GM23338 (cell line): ENCODE results near the gene KCTD15. TPM values are rescaled to one million over a fixed set of nuclear protein-coding genes. Genes with fewer than 3 reads are reported as not detected.

Experiments
- ATAC-seq: fragments of 200-7000 bp; cut with Tn5 transposase; 3 replicates; pipeline ENCODE4 v1.9.1; 2020
- DNase-seq: peaks from one replicate; pipeline ENCODE4 v3.0.0-alpha.2; 2015; ENCODE audit warnings: low spot score
- H2AFZ ChIP-seq: fragments of 200-600 bp; sonication (generic); 2 replicates; pipeline ENCODE4 v1.8.0; 2016; ENCODE audit warnings: antibody characterized with exemption, mild to moderate bottlenecking, moderate library complexity
- H3F3A ChIP-seq: fragments of 200-600 bp; sonication (generic); replicated peaks from 2 replicates; pipeline ENCODE4 v1.8.0; 2017; ENCODE audit warnings: antibody characterized with exemption, mixed run types, low read depth
- H3K27ac ChIP-seq: fragments of 200-600 bp; sonication (generic); 2 replicates; pipeline ENCODE4 v1.6.1; 2016; ENCODE audit warnings: low read depth
- H3K27me3 ChIP-seq: fragments of 200-600 bp; sonication (generic); 2 replicates; pipeline ENCODE4 v1.8.0; 2016; ENCODE audit warnings: mild to moderate bottlenecking, mixed run types, moderate library complexity; ENCODE audit not compliant: insufficient read depth
- H3K36me3 ChIP-seq: fragments of 200-600 bp; sonication (generic); 2 replicates; pipeline ENCODE4 v1.8.0; 2016; ENCODE audit warnings: mild to moderate bottlenecking; ENCODE audit not compliant: insufficient read depth
- H3K4me1 ChIP-seq: fragments of 200-600 bp; sonication (generic); 2 replicates; pipeline ENCODE4 v1.8.0; 2016; ENCODE audit warnings: mild to moderate bottlenecking, moderate library complexity; ENCODE audit not compliant: insufficient read depth
- H3K4me2 ChIP-seq: fragments of 200-600 bp; sonication (generic); 2 replicates; pipeline ENCODE4 v1.7.1; 2017; ENCODE audit warnings: mixed run types
- H3K4me3 ChIP-seq: fragments of 200-600 bp; sonication (generic); 2 replicates; pipeline ENCODE4 v1.6.1; 2016; ENCODE audit warnings: mixed run types
- H3K79me2 ChIP-seq: fragments of 200-600 bp; sonication (generic); replicated peaks from 2 replicates; pipeline ENCODE4 v1.8.0; 2017; ENCODE audit warnings: mild to moderate bottlenecking; ENCODE audit not compliant: insufficient read depth
- H3K9me2 ChIP-seq: fragments of 200-600 bp; sonication (generic); 2 replicates; pipeline ENCODE4 v1.8.0; 2017; ENCODE audit not compliant: insufficient read depth
- H4K20me1 ChIP-seq: fragments of 200-600 bp; sonication (generic); replicated peaks from 2 replicates; pipeline ENCODE4 v1.8.0; 2017; ENCODE audit warnings: mild to moderate bottlenecking; ENCODE audit not compliant: insufficient read depth
- H3K27ac Mint-ChIP-seq: 2 replicates; pipeline ENCODE4 v1.8.0; 2020; ENCODE audit warnings: inconsistent platforms, mild to moderate bottlenecking, moderate library complexity, mixed read lengths
- H3K27me3 Mint-ChIP-seq: 3 replicates; pipeline ENCODE4 v1.8.0; 2022; ENCODE audit warnings: low read depth, mild to moderate bottlenecking, moderate library complexity, mixed read lengths, inconsistent platforms; ENCODE audit not compliant: insufficient read depth, poor library complexity
- H3K36me3 Mint-ChIP-seq: 3 replicates; pipeline ENCODE4 v1.8.0; 2021; ENCODE audit warnings: low read depth, mild to moderate bottlenecking, inconsistent platforms, moderate library complexity, mixed read lengths
- H3K4me1 Mint-ChIP-seq: 3 replicates; pipeline ENCODE4 v1.8.0; 2020; ENCODE audit warnings: mild to moderate bottlenecking, inconsistent platforms, mixed read lengths
- H3K4me3 Mint-ChIP-seq: 3 replicates; pipeline ENCODE4 v1.8.0; 2021; ENCODE audit warnings: moderate library complexity, mild to moderate bottlenecking, inconsistent platforms, mixed read lengths
- H3K9me3 Mint-ChIP-seq: 3 replicates; pipeline ENCODE4 v1.8.0; 2020; ENCODE audit warnings: moderate library complexity, mild to moderate bottlenecking, inconsistent platforms, mixed read lengths
- CREB1 ChIP-seq: fragments of 250-450 bp; sonication (Bioruptor Pico); IDR thresholded peaks from 2 replicates; pipeline ENCODE4 v1.5.0; 2020; ENCODE audit warnings: low read depth, mild to moderate bottlenecking, moderate library complexity
- CTCF ChIP-seq, 2 experiments: fragments of 200-600 bp in 1 of 2; sonication (generic) in 1 of 2; conservative IDR thresholded peaks; 2 replicates each; pipeline versions ENCODE4 v1.5.1 to v1.6.1; 2016 to 2017; ENCODE audit warnings: antibody characterized with exemption in 2 of 2, low read depth in 2 of 2, mild to moderate bottlenecking in 2 of 2, moderate library complexity in 1 of 2
- ETS1 ChIP-seq: IDR thresholded peaks from 2 replicates; pipeline ENCODE4 v1.6.1; 2016; ENCODE audit warnings: antibody characterized with exemption
- EZH2 ChIP-seq: fragments of 200-600 bp; sonication (generic); IDR thresholded peaks from one replicate; pipeline ENCODE4 v1.8.0; 2017; ENCODE audit warnings: antibody characterized with exemption, mild to moderate bottlenecking, low read depth; ENCODE audit not compliant: unreplicated experiment
- EZH2phosphoT487 ChIP-seq: fragments of 200-600 bp; sonication (generic); IDR thresholded peaks from one replicate; pipeline ENCODE4 v1.8.1; 2018; ENCODE audit warnings: antibody characterized with exemption; ENCODE audit not compliant: unreplicated experiment
- JUNB ChIP-seq: IDR thresholded peaks from one replicate; pipeline ENCODE4 v1.6.1; 2016; ENCODE audit warnings: antibody characterized with exemption; ENCODE audit not compliant: unreplicated experiment
- NANOG ChIP-seq: IDR thresholded peaks from 2 replicates; pipeline ENCODE4 v1.6.1; 2016; ENCODE audit warnings: antibody characterized with exemption, borderline replicate concordance
- POLR2AphosphoS5 ChIP-seq: IDR thresholded peaks from 2 replicates; pipeline ENCODE4 v1.6.1; 2016; ENCODE audit warnings: antibody characterized with exemption, low read depth
- REST ChIP-seq: IDR thresholded peaks from one replicate; pipeline ENCODE4 v1.6.1; 2018; ENCODE audit warnings: antibody characterized with exemption; ENCODE audit not compliant: unreplicated experiment
- STAT1 ChIP-seq: IDR thresholded peaks from one replicate; pipeline ENCODE4 v1.6.1; 2016; ENCODE audit warnings: antibody characterized with exemption; ENCODE audit not compliant: unreplicated experiment
- ZNF114 ChIP-seq: fragments of 250-450 bp; sonication (Bioruptor Pico); IDR thresholded peaks from 2 replicates; pipeline ENCODE4 v1.5.0; 2020; ENCODE audit warnings: mild to moderate bottlenecking, moderate library complexity
- ZNF331 ChIP-seq: fragments of 250-450 bp; sonication (Bioruptor Pico); IDR thresholded peaks from 2 replicates; pipeline ENCODE4 v1.5.0; 2020; ENCODE audit warnings: low read depth, mild to moderate bottlenecking, moderate library complexity
- ZNF462 ChIP-seq: fragments of 250-450 bp; sonication (Bioruptor Pico); IDR thresholded peaks from 2 replicates; pipeline ENCODE4 v1.5.0; 2020; ENCODE audit warnings: mild to moderate bottlenecking, moderate library complexity
- polyA plus RNA-seq: library from polyadenylated mRNA; unstranded; fragments of >200 nt; fragmentation: Nextera tagmentation; extraction: Ambion mirVana; gene quantifications from 2 replicates; pipeline ENCODE4 v1.2.1, GENCODE V29; 2016
- total RNA-seq: library from RNA; depleted of rRNA; stranded (reverse); fragments of >200 nt; shearing (Covaris generic); gene quantifications from 2 replicates; pipeline ENCODE4 v1.2.3, GENCODE V29; 2014

The KCTD15 gene
- total and polyA plus RNA-seq, 2 experiments from 2014 or later, result 5.1 to 60.1 TPM

GRCh38 chr19:33814181-33815165 is 17.8 kb downstream of the KCTD15 start:
- no peaks in the 10 kb centered on the region for H3K9me3 Mint-ChIP-seq
- Histone ChIP-seq H3K4me3 (no peak overlapping the region), H3K4me2 (no peak overlapping the region), H4K20me1 (no peaks in the 10 kb centered on the region; the same call in 1 of the 2 replicates), H3K4me1 (peaks cover 4% of the 10 kb centered on the region; the same call in 1 of the 2 replicates), H3K27ac (no peak overlapping the region), H3K27me3 (no peaks in the 10 kb centered on the region), H3K36me3 (no peaks in the 10 kb centered on the region; the same call in 1 of the 2 replicates), H3F3A (no peaks in the 10 kb centered on the region), H2AFZ (no peak overlapping the region), H3K79me2 (no peaks in the 10 kb centered on the region), H3K9me2 (no peaks in the 10 kb centered on the region)
- peaks cover 11% of the 10 kb centered on the region for H3K27me3 Mint-ChIP-seq
- TF ChIP-seq ETS1, result no peak
- no peak for TF ChIP-seq ZNF114 (CRISPR knock-in tag)
- no peak; a peak in 1 of 4 replicates for TF ChIP-seq CTCF (conservative IDR thresholded peaks at IDR 0.05; ENCODE audit: low read depth in 2 of 2)
- no peak for TF ChIP-seq EZH2phosphoT487
- no peak for TF ChIP-seq ZNF462
- TF ChIP-seq EZH2, result no peak
- TF ChIP-seq CREB1 (CRISPR knock-in tag), result no peak
- no peak for TF ChIP-seq STAT1
- no peak for TF ChIP-seq ZNF331 (CRISPR knock-in tag)
- TF ChIP-seq NANOG, result no peak
- no peak for TF ChIP-seq POLR2AphosphoS5
- TF ChIP-seq REST, result no peak
- no peak for TF ChIP-seq JUNB
- peaks cover 33% of the 10 kb centered on the region; the same call in 2 of the 3 replicates for H3K36me3 Mint-ChIP-seq
- H3K4me1 Mint-ChIP-seq, result peaks cover 9% of the 10 kb centered on the region
- no peak overlapping the region for H3K4me3 Mint-ChIP-seq
- no peak overlapping the region for H3K27ac Mint-ChIP-seq
- no peak for ATAC-seq
- DNase-seq, result no peak
